GM12878 (cell line): ENCODE results near the gene PADI2. TPM values are rescaled to one million over a fixed set of nuclear protein-coding genes. Genes with fewer than 3 reads are reported as not detected.

ENCODE experiments used
- ATF7 ChIP-seq: fragments of 450-650 bp; IDR thresholded peaks from 2 replicates; pipeline ENCODE4 v1.6.1; 2016; ENCODE audit warnings: low read depth, mild to moderate bottlenecking
- ESRRA ChIP-seq: IDR thresholded peaks from 2 replicates; pipeline ENCODE4 v1.6.1; 2012; ENCODE audit warnings: mild to moderate bottlenecking, low read length, improper control_type of control experiment
- HCFC1 ChIP-seq: fragments of 150-350 bp; IDR thresholded peaks from 2 replicates; pipeline ENCODE4 v1.6.1; 2014; ENCODE audit warnings: low read length
- IRF3 ChIP-seq: fragments of 450-650 bp; IDR thresholded peaks from 2 replicates; pipeline ENCODE4 v1.6.1; 2014; ENCODE audit warnings: mild to moderate bottlenecking
- JUNB ChIP-seq: IDR thresholded peaks from 2 replicates; pipeline ENCODE4 v1.6.1; 2016; ENCODE audit warnings: antibody characterized with exemption, mild to moderate bottlenecking
- JUND ChIP-seq: IDR thresholded peaks from 2 replicates; pipeline ENCODE4 v1.6.1; 2012; ENCODE audit warnings: low read depth, mild to moderate bottlenecking, low read length, improper control_type of control experiment, moderate library complexity
- NBN ChIP-seq: fragments of 450-650 bp; IDR thresholded peaks from 2 replicates; pipeline ENCODE4 v1.6.1; 2016
- NFIC ChIP-seq: IDR thresholded peaks from 2 replicates; pipeline ENCODE4 v1.6.1; 2012; ENCODE audit warnings: low read depth, mild to moderate bottlenecking, inconsistent platforms, low read length, moderate library complexity
- NR2C1 ChIP-seq: fragments of 450-650 bp; IDR thresholded peaks from 2 replicates; pipeline ENCODE4 v1.6.1; 2017; ENCODE audit warnings: antibody characterized with exemption, mild to moderate bottlenecking, moderate library complexity
- NR2F1 ChIP-seq: fragments of 450-650 bp; conservative IDR thresholded peaks from 2 replicates; pipeline ENCODE4 v1.6.1; 2017; ENCODE audit warnings: mild to moderate bottlenecking
- NRF1 ChIP-seq: conservative IDR thresholded peaks from 2 replicates; pipeline ENCODE4 v1.6.1; 2011; ENCODE audit warnings: mild to moderate bottlenecking, low read depth, low read length, improper control_type of control experiment
- POLR2AphosphoS2 ChIP-seq: IDR thresholded peaks from 2 replicates; pipeline ENCODE4 v1.6.1; 2011; ENCODE audit warnings: low read depth, mild to moderate bottlenecking, low read length, improper control_type of control experiment, moderate library complexity
- RAD51 ChIP-seq: fragments of 450-650 bp; IDR thresholded peaks from 2 replicates; pipeline ENCODE4 v1.6.1; 2016; ENCODE audit warnings: moderate library complexity, mild to moderate bottlenecking, inconsistent platforms
- RB1 ChIP-seq: fragments of 450-650 bp; formaldehyde crosslinking; IDR thresholded peaks from 2 replicates; pipeline ENCODE4 v1.6.1; 2017; ENCODE audit warnings: mild to moderate bottlenecking, borderline replicate concordance
- RBBP5 ChIP-seq: fragments of 200-600 bp; sonication (generic); conservative IDR thresholded peaks from 2 replicates; pipeline ENCODE4 v1.6.1; 2016
- SMAD5 ChIP-seq: IDR thresholded peaks from 2 replicates; pipeline ENCODE4 v1.6.1; 2016; ENCODE audit warnings: antibody characterized with exemption, low read depth
- SMC3 ChIP-seq: IDR thresholded peaks from 2 replicates; pipeline ENCODE4 v1.6.1; 2011; ENCODE audit warnings: low read length, improper control_type of control experiment, borderline replicate concordance
- SRF ChIP-seq, 2 experiments: IDR thresholded peaks; 2 replicates each; pipeline ENCODE4 v1.6.1; 2011; ENCODE audit warnings: low read depth in 2 of 2, low read length in 2 of 2, mild to moderate bottlenecking in 1 of 2, moderate library complexity in 1 of 2
- ZBTB4 ChIP-seq: fragments of 450-650 bp; formaldehyde crosslinking; IDR thresholded peaks from 2 replicates; pipeline ENCODE4 v1.4.0; 2022; ENCODE audit warnings: mild to moderate bottlenecking, moderate library complexity
- ZNF384 ChIP-seq: IDR thresholded peaks from 2 replicates; pipeline ENCODE4 v1.6.1; 2012; ENCODE audit warnings: low read depth, mild to moderate bottlenecking, low read length, improper control_type of control experiment, borderline replicate concordance
- ZNF687 ChIP-seq: fragments of 450-650 bp; IDR thresholded peaks from 2 replicates; pipeline ENCODE4 v1.6.1; 2017; ENCODE audit warnings: mild to moderate bottlenecking, moderate library complexity
- polyA plus RNA-seq, 11 experiments: library from polyadenylated mRNA; depleted of rRNA in 4 of 11; unstranded in 6 of 11; stranded (reverse) in 5 of 11; fragments of >200 nt; fragmentation: Nextera tagmentation in 4 of 11; fragmentation: Illumina TruSeq in 1 of 11; extraction: Ambion mirVana in 4 of 11; extraction: Trizol in 1 of 11; gene quantifications; 1 replicate in 1 of 11; 2 replicates in 10 of 11; pipeline versions ENCODE4 v1.2.1 to v1.2.3, GENCODE V29; 2011 to 2016; ENCODE audit warnings: inconsistent platforms in 2 of 11, missing spikeins in 2 of 11, low read depth in 1 of 11
- total RNA-seq, 4 experiments: library from RNA; depleted of rRNA in 3 of 4; stranded (reverse); fragments of >200 nt in 3 of 4; fragmentation: Illumina TruSeq in 1 of 4; extraction: Trizol in 1 of 4; gene quantifications; 2 replicates each; pipeline versions ENCODE4 v1.2.1 to v1.2.3, GENCODE V29; 2013 to 2021

PADI2 gene
- total and polyA plus RNA-seq, 10 of the 15 experiments (the other 5 are each of a cell fraction or from before 2014, with no cell fraction given), result 0.05 to 3.0 (median 0.10) TPM; not detected in 1

GRCh38 chr1:17053685-17054410, 65.4 kb downstream of the PADI2 start, which contains the start of gene SDHB (continued):
- TF ChIP-seq ZNF687 (no peak), JUNB (no peak), NRF1 (peak; percentile 86), NR2F1 (peak; percentile 97), RB1 (no peak; the same call in 1 of the 2 replicates), HCFC1 (peak; percentile 67), RAD51 (peak; percentile 54; the same call in 1 of the 2 replicates), NFIC (no peak), SRF (IDR thresholded peaks at IDR 0.05; ENCODE audit: low read depth in 2 of 2, low read length in 2 of 2) (0 out of 4 replicates have a peak, but pooled peaks of 1 of the 2 experiments have one; percentile 34), IRF3 (no peak), SMAD5 (0 out of 2 replicates have a peak, but pooled peaks have one; percentile 41), ZBTB4 (no peak), RBBP5 (no peak), ZNF384 (no peak), SMC3 (no peak), NBN (no peak; the same call in 1 of the 2 replicates), POLR2AphosphoS2 (peak; percentile 54; the same call in 1 of the 2 replicates), JUND (peak; percentile 31; the same call in 1 of the 2 replicates), NR2C1 (peak; percentile 93), ESRRA (0 out of 2 replicates have a peak, but pooled peaks have one; percentile 44), ATF7 (peak; percentile 82)
